Endothelial cell of umbilical vein (primary cell): ENCODE data around the gene SLC30A3. TPM values are rescaled to one million over a fixed set of nuclear protein-coding genes. Genes with fewer than 3 reads are reported as not detected.

Experiments used
- BruUV-seq: library from RNA; stranded (reverse); fragments of 400-500 nt; replicated peaks from 2 replicates; lab custom pipeline; 2021; lab: Mats Ljungman, UMichigan
- CTCF ChIA-PET: fragments of 300-600, 350-600 bp; sonication (Branson Sonifier 250); formaldehyde crosslinking; loops from one replicate; lab custom pipeline; 2021; ENCODE audit warnings: antibody characterized with exemption, inconsistent platforms; lab: Charles Lee
- POLR2A ChIA-PET: fragments of 300-600, 350-600 bp; sonication (Branson Sonifier 250); formaldehyde crosslinking; loops from one replicate; lab custom pipeline; 2021; ENCODE audit warnings: antibody characterized with exemption, inconsistent platforms; lab: Charles Lee
- DNase-seq: peaks from one replicate; pipeline ENCODE4 v3.0.0-alpha.2; 2011; ENCODE audit warnings: low read depth, low spot score
- FAIRE-seq: peaks from 2 replicates; lab custom pipeline; 2011; peaks lifted over from hg19 to GRCh38; lab: Jason Lieb, UNC
- H2AFZ ChIP-seq: 2 replicates; pipeline ENCODE4 v1.6.0; 2012; ENCODE audit warnings: low read depth, low read length, control low read depth, inconsistent platforms
- H3K27ac ChIP-seq: 2 replicates; pipeline ENCODE4 v1.5.1; 2011; ENCODE audit warnings: low read depth, mild to moderate bottlenecking, control low read depth, low read length, moderate library complexity; ENCODE audit not compliant: insufficient read depth
- H3K27me3 ChIP-seq, 2 experiments: 2 replicates each; pipeline versions ENCODE4 v1.6.0 to v1.6.1; 2011; ENCODE audit warnings: low read length in 2 of 2, mixed read lengths in 1 of 2; ENCODE audit not compliant: control insufficient read depth in 2 of 2, insufficient read depth in 2 of 2
- H3K36me3 ChIP-seq, 2 experiments: 2 replicates in 1 of 2; 3 replicates in 1 of 2; pipeline ENCODE4 v1.5.1; 2011; ENCODE audit warnings: low read length in 2 of 2, mild to moderate bottlenecking in 1 of 2, moderate library complexity in 1 of 2; ENCODE audit not compliant: control insufficient read depth in 2 of 2, insufficient read depth in 2 of 2; ENCODE audit errors: extremely low read depth in 1 of 2
- H3K4me1 ChIP-seq: 3 replicates; pipeline ENCODE4 v1.5.1; 2011; ENCODE audit warnings: mild to moderate bottlenecking, low read length; ENCODE audit not compliant: control insufficient read depth, insufficient read depth; ENCODE audit errors: extremely low read depth
- H3K4me2 ChIP-seq: 2 replicates; pipeline ENCODE4 v1.6.1; 2011; ENCODE audit warnings: low read length, control low read depth, mixed read lengths; ENCODE audit not compliant: insufficient read depth
- H3K4me3 ChIP-seq, 3 experiments: fragments of 200-600 bp in 1 of 3; sonication (generic), shearing (Covaris generic) in 1 of 3; replicated peaks in 1 of 3; 2 replicates each; pipeline ENCODE4 v1.5.1; 2011 to 2016; ENCODE audit warnings: control low read depth in 3 of 3, low read length in 3 of 3, mild to moderate bottlenecking in 2 of 3, inconsistent platforms in 1 of 3, low read depth in 1 of 3, moderate library complexity in 1 of 3; ENCODE audit not compliant: insufficient read depth in 1 of 3
- H3K79me2 ChIP-seq: 2 replicates; pipeline ENCODE4 v1.6.0; 2012; ENCODE audit warnings: low read length, inconsistent platforms; ENCODE audit not compliant: control insufficient read depth, insufficient read depth
- H3K9ac ChIP-seq: replicated peaks from 2 replicates; pipeline ENCODE3; 2011; ENCODE audit warnings: low read length, control low read depth; ENCODE audit not compliant: insufficient read depth; ENCODE audit errors: extremely low read depth
- H3K9me1 ChIP-seq: replicated peaks from 3 replicates; pipeline ENCODE4 v1.6.0; 2011; ENCODE audit warnings: mild to moderate bottlenecking, low read length; ENCODE audit not compliant: control insufficient read depth, insufficient read depth; ENCODE audit errors: extremely low read depth
- H3K9me3 ChIP-seq: replicated peaks from 2 replicates; pipeline ENCODE4 v1.5.1; 2012; ENCODE audit warnings: low read length, inconsistent platforms; ENCODE audit not compliant: control insufficient read depth, insufficient read depth
- H4K20me1 ChIP-seq: replicated peaks from 2 replicates; pipeline ENCODE3; 2011; ENCODE audit warnings: mild to moderate bottlenecking, low read length; ENCODE audit not compliant: control insufficient read depth, insufficient read depth; ENCODE audit errors: extremely low read depth
- FOS ChIP-seq: IDR thresholded peaks from 2 replicates; pipeline ENCODE4 v1.6.1; 2011; ENCODE audit warnings: mild to moderate bottlenecking, low read length, moderate library complexity, borderline replicate concordance; ENCODE audit not compliant: insufficient read depth
- GATA2 ChIP-seq: IDR thresholded peaks from 2 replicates; pipeline ENCODE4 v1.7.0; 2011; ENCODE audit warnings: low read depth, mild to moderate bottlenecking, moderate library complexity, mixed read lengths, low read length; ENCODE audit not compliant: insufficient read length, insufficient read depth
- JUN ChIP-seq: IDR thresholded peaks from 2 replicates; pipeline ENCODE4 v1.6.1; 2011; ENCODE audit warnings: borderline replicate concordance, low read depth; ENCODE audit not compliant: insufficient read length, insufficient read depth
- dilution Hi-C: fragments of 300-500 bp; cut with MboI; formaldehyde crosslinking; loops from one replicate; pipeline ENCODE4 v1.15.0; 2019; ENCODE audit warnings: low sequenced_read_pairs; ENCODE audit not compliant: extremely low pct_ligation_motif_present
- intact Hi-C: fragments of 100-400 bp; cut with micrococcal nuclease; formaldehyde crosslinking; loops from one replicate; pipeline ENCODE4 v1.10.0; 2022
- polyA plus RNA-seq, 4 experiments: library from polyadenylated mRNA; depleted of rRNA in 3 of 4; stranded (reverse) in 3 of 4; unstranded in 1 of 4; fragments of >200 nt; gene quantifications; 2 replicates each; pipeline versions ENCODE4 v1.2.1 to v1.2.3, GENCODE V29; 2011 to 2012; ENCODE audit warnings: missing spikeins in 1 of 4
- total RNA-seq: library from RNA; stranded (reverse); gene quantifications from 2 replicates; pipeline ENCODE4 v1.2.3, GENCODE V29; 2021
- TF ChIP-seq, protein P1 (sequence below), 2 donors: IDR thresholded peaks; 1 replicate in 1 of 2; 2 replicates in 1 of 2; pipeline ENCODE4 v1.5.1; 2011; ENCODE audit warnings: low read length in 2 of 2, mild to moderate bottlenecking in 2 of 2, moderate library complexity in 2 of 2, control low read depth in 1 of 2, inconsistent platforms in 1 of 2, low read depth in 1 of 2; ENCODE audit not compliant: insufficient read depth in 1 of 2; ENCODE audit errors: extremely low read depth in 1 of 2
- TF ChIP-seq, protein P2 (sequence below): IDR thresholded peaks from 2 replicates; pipeline ENCODE4 v1.6.1; 2011; ENCODE audit not compliant: insufficient read depth, insufficient read length

Gene SLC30A3
- total and polyA plus RNA-seq, 2 donors (not counting 3 experiments of a cell fraction or from before 2014, with no cell fraction given) = 16.7 to 63.9 TPM

DNA sequence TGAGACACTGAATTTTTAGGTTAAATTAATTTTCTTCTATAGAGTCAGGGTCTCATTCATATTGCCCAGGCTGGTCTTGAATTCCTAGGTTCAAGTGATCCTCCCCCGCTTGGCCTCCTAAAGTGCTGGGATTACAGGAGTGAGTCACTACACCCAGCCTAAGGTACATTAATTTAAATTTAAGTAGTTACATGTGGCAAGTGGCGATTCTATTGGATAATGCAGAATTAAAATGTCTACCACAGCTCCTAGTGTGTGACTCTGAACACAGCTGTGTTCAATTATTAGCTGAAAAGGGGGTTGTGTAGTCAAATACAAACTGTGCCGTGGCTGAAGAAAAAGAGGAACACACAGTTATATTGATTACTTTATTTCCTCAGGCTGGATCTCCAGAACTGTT lies 47.9 kb downstream of the SLC30A3 start:
- no TSS peak for BruUV-seq
- ChIA-PET POLR2A (no interaction called here), CTCF (no interaction called here)
- Histone ChIP-seq H3K9me3 (no peaks in the 10 kb centered on the region), H3K4me1 (peaks cover 30% of the 10 kb centered on the region), H4K20me1 (no peaks in the 10 kb centered on the region), H3K4me2 (no peak overlapping the region), H3K9ac (no peak overlapping the region), H3K4me3 (no peak overlapping the region), H3K36me3 (peaks cover 0 to 2% of the 10 kb centered on the region in 2 experiments), H3K27me3 (no peaks in the 10 kb centered on the region), H3K9me1 (no peaks in the 10 kb centered on the region), H3K27ac (no peak overlapping the region), H3K79me2 (peaks cover 28% of the 10 kb centered on the region), H2AFZ (no peak overlapping the region)
- intact Hi-C loops (loop anchor here (5.0 kb wide), 2 partner anchors 72 to 157 kb away; partner anchors contain the start of genes EIF2B4 and SNX17), dilution Hi-C loops (no loop called here)
- TF ChIP-seq, protein P1, sequence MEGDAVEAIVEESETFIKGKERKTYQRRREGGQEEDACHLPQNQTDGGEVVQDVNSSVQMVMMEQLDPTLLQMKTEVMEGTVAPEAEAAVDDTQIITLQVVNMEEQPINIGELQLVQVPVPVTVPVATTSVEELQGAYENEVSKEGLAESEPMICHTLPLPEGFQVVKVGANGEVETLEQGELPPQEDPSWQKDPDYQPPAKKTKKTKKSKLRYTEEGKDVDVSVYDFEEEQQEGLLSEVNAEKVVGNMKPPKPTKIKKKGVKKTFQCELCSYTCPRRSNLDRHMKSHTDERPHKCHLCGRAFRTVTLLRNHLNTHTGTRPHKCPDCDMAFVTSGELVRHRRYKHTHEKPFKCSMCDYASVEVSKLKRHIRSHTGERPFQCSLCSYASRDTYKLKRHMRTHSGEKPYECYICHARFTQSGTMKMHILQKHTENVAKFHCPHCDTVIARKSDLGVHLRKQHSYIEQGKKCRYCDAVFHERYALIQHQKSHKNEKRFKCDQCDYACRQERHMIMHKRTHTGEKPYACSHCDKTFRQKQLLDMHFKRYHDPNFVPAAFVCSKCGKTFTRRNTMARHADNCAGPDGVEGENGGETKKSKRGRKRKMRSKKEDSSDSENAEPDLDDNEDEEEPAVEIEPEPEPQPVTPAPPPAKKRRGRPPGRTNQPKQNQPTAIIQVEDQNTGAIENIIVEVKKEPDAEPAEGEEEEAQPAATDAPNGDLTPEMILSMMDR (IDR thresholded peaks at IDR 0.05; ENCODE audit: extremely low read depth in 1 of 2, insufficient read depth in 1 of 2, low read depth in 1 of 2, low read length in 2 of 2) = no peak
- TF ChIP-seq, protein P2, sequence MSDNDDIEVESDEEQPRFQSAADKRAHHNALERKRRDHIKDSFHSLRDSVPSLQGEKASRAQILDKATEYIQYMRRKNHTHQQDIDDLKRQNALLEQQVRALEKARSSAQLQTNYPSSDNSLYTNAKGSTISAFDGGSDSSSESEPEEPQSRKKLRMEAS = no peak
- TF ChIP-seq JUN (no peak), FOS (no peak), GATA2 (no peak)
- no peak for FAIRE-seq
- no peak for DNase-seq
